HCT116 (cell line): ENCODE results near the gene ANOS1. TPM values are rescaled to one million over a fixed set of nuclear protein-coding genes. Genes with fewer than 3 reads are reported as not detected.
"Not testable (repeated sequence)": the region's sequence is repeated elsewhere in the genome, so short reads cannot be mapped to it uniquely, and the experiment has no call there.

Source experiments
- ATAC-seq: fragments of 200-7000 bp; cut with Tn5 transposase; 2 replicates; pipeline ENCODE4 v1.9.1; 2020; ENCODE audit warnings: mild to moderate bottlenecking, moderate library complexity
- BruUV-seq: library from RNA; stranded (reverse); fragments of 400-500 nt; replicated peaks from 2 replicates; lab custom pipeline; 2021; lab: Mats Ljungman, UMichigan
- CTCF ChIA-PET: fragments of 300-600 bp; sonication (Branson Sonifier 250); formaldehyde crosslinking; loops from one replicate; lab custom pipeline; 2021; ENCODE audit warnings: antibody characterized with exemption; lab: Charles Lee
- POLR2A ChIA-PET: fragments of 300-600, 350-600 bp; sonication (Branson Sonifier 250); formaldehyde crosslinking; loops from one replicate; lab custom pipeline; 2021; ENCODE audit warnings: antibody characterized with exemption; lab: Charles Lee
- RAD21 ChIA-PET, 2 experiments: fragments of 300-600 bp; sonication (Branson Sonifier 250); formaldehyde crosslinking; loops; one replicate each; lab custom pipeline; 2023; ENCODE audit warnings: low total read pairs in 2 of 2; ENCODE audit not compliant: uncharacterized antibody in 2 of 2, unreplicated experiment in 2 of 2, low non-redundant PET in 1 of 2; lab: Charles Lee
- DNase-seq: peaks from one replicate; pipeline ENCODE4 v3.0.0-alpha.2; 2010; ENCODE audit warnings: low read depth, low spot score
- H2AFZ ChIP-seq: fragments of 200-600 bp; shearing (Covaris generic), sonication (generic); 2 replicates; pipeline ENCODE4 v1.6.1; 2017; ENCODE audit warnings: low read depth, mixed run types, mixed read lengths, antibody characterized with exemption, low read length; ENCODE audit not compliant: poor library complexity, severe bottlenecking
- H3K27ac ChIP-seq: 2 replicates; pipeline ENCODE4 v1.5.1; 2012; ENCODE audit warnings: low read depth, low read length
- H3K27me3 ChIP-seq: fragments of 200-600 bp; sonication (generic); 2 replicates; pipeline ENCODE4 v1.6.1; 2016; ENCODE audit warnings: mixed run types, low read length, mixed read lengths; ENCODE audit not compliant: insufficient read depth
- H3K36me3 ChIP-seq, 2 experiments: fragments of 200-500 bp in 1 of 2; fragments of 200-600 bp in 1 of 2; sonication (Bioruptor generic) in 1 of 2; sonication (generic) in 1 of 2; 2 replicates each; pipeline versions ENCODE4 v1.5.1 to v1.6.1; 2014 to 2016; ENCODE audit warnings: low read length in 2 of 2, inconsistent platforms in 1 of 2, mixed read lengths in 1 of 2, mixed run types in 1 of 2; ENCODE audit not compliant: insufficient read depth in 2 of 2, control insufficient read depth in 1 of 2
- H3K4me1 ChIP-seq, 2 experiments: fragments of 200-600 bp in 1 of 2; sonication (generic) in 1 of 2; 2 replicates each; pipeline versions ENCODE4 v1.5.1 to v1.6.1; 2012 to 2017; ENCODE audit warnings: low read length in 2 of 2, inconsistent platforms in 1 of 2, mild to moderate bottlenecking in 1 of 2, mixed read lengths in 1 of 2, mixed run types in 1 of 2, moderate library complexity in 1 of 2; ENCODE audit not compliant: insufficient read depth in 2 of 2, control insufficient read depth in 1 of 2
- H3K4me2 ChIP-seq: fragments of 200-600 bp; sonication (generic); 2 replicates; pipeline ENCODE4 v1.6.1; 2017; ENCODE audit warnings: mixed run types, low read length, mixed read lengths
- H3K4me3 ChIP-seq, 2 experiments: fragments of 200-600 bp in 1 of 2; sonication (generic) in 1 of 2; replicated peaks in 1 of 2; 2 replicates each; pipeline ENCODE4 v1.5.1; 2011 to 2016; ENCODE audit warnings: low read length in 2 of 2, control low read depth in 1 of 2, low read depth in 1 of 2, mild to moderate bottlenecking in 1 of 2, mixed read lengths in 1 of 2, mixed run types in 1 of 2
- H3K79me2 ChIP-seq: fragments of 200-600 bp; sonication (generic); 2 replicates; pipeline ENCODE4 v1.6.1; 2017; ENCODE audit warnings: mild to moderate bottlenecking, mixed run types, low read length, moderate library complexity, mixed read lengths; ENCODE audit not compliant: insufficient read depth
- H3K9ac ChIP-seq: fragments of 200-600 bp; sonication (generic); 2 replicates; pipeline ENCODE4 v1.6.1; 2016; ENCODE audit warnings: low read length, mixed read lengths
- H3K9me2 ChIP-seq: fragments of 200-600 bp; sonication (generic), shearing (Covaris generic); 2 replicates; pipeline ENCODE4 v1.6.1; 2017; ENCODE audit warnings: mixed run types, mild to moderate bottlenecking, moderate library complexity; ENCODE audit not compliant: insufficient read depth
- H3K9me3 ChIP-seq, 2 experiments: fragments of 200-500 bp in 1 of 2; fragments of 200-600 bp in 1 of 2; sonication (Bioruptor generic) in 1 of 2; sonication (generic) in 1 of 2; 2 replicates each; pipeline ENCODE4 v1.6.1; 2014 to 2017; ENCODE audit warnings: low read length in 2 of 2, mixed read lengths in 2 of 2, inconsistent platforms in 1 of 2, low read depth in 1 of 2, mild to moderate bottlenecking in 1 of 2, mixed run types in 1 of 2, moderate library complexity in 1 of 2; ENCODE audit not compliant: control insufficient read depth in 1 of 2, insufficient read depth in 1 of 2
- H4K20me1 ChIP-seq: fragments of 200-600 bp; sonication (generic), shearing (Covaris generic); 2 replicates; pipeline ENCODE4 v1.6.1; 2017; ENCODE audit warnings: mixed run types, mild to moderate bottlenecking, moderate library complexity; ENCODE audit not compliant: insufficient read depth
- CBX3 ChIP-seq: IDR thresholded peaks from 2 replicates; pipeline ENCODE4 v1.6.1; 2012; ENCODE audit warnings: low read depth
- EGR1 ChIP-seq: IDR thresholded peaks from 2 replicates; pipeline ENCODE4 v1.6.1; 2012; ENCODE audit warnings: low read depth
- EZH2phosphoT487 ChIP-seq: fragments of 200-600 bp; IDR thresholded peaks from 2 replicates; pipeline ENCODE4 v1.6.1; 2018; ENCODE audit warnings: antibody characterized with exemption, borderline replicate concordance
- FOSL1 ChIP-seq: IDR thresholded peaks from 2 replicates; pipeline ENCODE4 v1.6.1; 2012; ENCODE audit warnings: low read depth
- POLR2A ChIP-seq: IDR thresholded peaks from 2 replicates; pipeline ENCODE4 v1.7.0; 2011; ENCODE audit warnings: borderline replicate concordance; ENCODE audit not compliant: insufficient read depth, insufficient read length; ENCODE audit errors: extremely low read depth
- POLR2AphosphoS5 ChIP-seq: IDR thresholded peaks from 2 replicates; pipeline ENCODE4 v1.6.1; 2011; ENCODE audit warnings: mild to moderate bottlenecking, low read depth, low read length, moderate library complexity
- SIN3A ChIP-seq: IDR thresholded peaks from 2 replicates; pipeline ENCODE4 v1.6.1; 2012; ENCODE audit warnings: low read depth
- SP1 ChIP-seq: IDR thresholded peaks from 2 replicates; pipeline ENCODE4 v1.6.1; 2012; ENCODE audit warnings: low read depth
- SRF ChIP-seq: IDR thresholded peaks from 2 replicates; pipeline ENCODE4 v1.6.1; 2012; ENCODE audit warnings: low read depth
- TCF7L2 ChIP-seq: IDR thresholded peaks from 2 replicates; pipeline ENCODE4 v1.7.0; 2011; ENCODE audit warnings: borderline replicate concordance, inconsistent platforms; ENCODE audit not compliant: insufficient read depth, insufficient read length; ENCODE audit errors: extremely low read depth
- ZBTB33 ChIP-seq: IDR thresholded peaks from 2 replicates; pipeline ENCODE4 v1.6.1; 2011; ENCODE audit warnings: mild to moderate bottlenecking, low read length, moderate library complexity; ENCODE audit not compliant: insufficient replicate concordance; ENCODE audit errors: extremely low read depth
- ZNF274 ChIP-seq: fragments of 200-500 bp; sonication (Bioruptor generic); IDR thresholded peaks from 2 replicates; pipeline ENCODE4 v1.6.1; 2014; ENCODE audit warnings: mild to moderate bottlenecking, low read depth, low read length, inconsistent platforms
- intact Hi-C: fragments of 100-400 bp; cut with micrococcal nuclease; formaldehyde crosslinking; loops from 2 replicates; pipeline ENCODE4 v1.10.0; 2022
- total RNA-seq: library from RNA; stranded (reverse); gene quantifications from one replicate; pipeline ENCODE4 v1.2.1, GENCODE V29; 2021; ENCODE audit not compliant: unreplicated experiment

The ANOS1 gene
- total RNA-seq, 1 experiment from 2014 or later, result 0.12 TPM

GRCh38 chrX:8758706-8759105, 26.8 kb upstream of the ANOS1 start:
- H3K4me2 ChIP-seq, H3K9me3 ChIP-seq, H3K27ac ChIP-seq, CTCF ChIA-PET, H3K27me3 ChIP-seq, H3K9ac ChIP-seq, H3K4me1 ChIP-seq, intact Hi-C loops, DNase-seq, H3K79me2 ChIP-seq, H4K20me1 ChIP-seq, H3K36me3 ChIP-seq, RAD21 ChIA-PET, H2AFZ ChIP-seq, H3K4me3 ChIP-seq, H3K9me2 ChIP-seq, BruUV-seq, POLR2A ChIA-PET, ATAC-seq: not testable (repeated sequence)

GRCh38 chrX:8757609-8758389, 25.9 kb upstream of the ANOS1 start:
- H3K9me3 ChIP-seq, H3K36me3 ChIP-seq, H3K27ac ChIP-seq, H3K4me2 ChIP-seq, intact Hi-C loops, H3K27me3 ChIP-seq, H3K9ac ChIP-seq, RAD21 ChIA-PET, H2AFZ ChIP-seq, H3K79me2 ChIP-seq, DNase-seq, H3K9me2 ChIP-seq, H3K4me1 ChIP-seq, H3K4me3 ChIP-seq, CTCF ChIA-PET, H4K20me1 ChIP-seq, POLR2A ChIA-PET, BruUV-seq, ATAC-seq: not testable (repeated sequence)

GRCh38 chrX:8755813-8756212, 23.9 kb upstream of the ANOS1 start:
- H3K9me3 ChIP-seq, result no peaks in the 10 kb centered on the region
- no peak overlapping the region for H3K9ac ChIP-seq
- DNase-seq (no peak), ATAC-seq (no peak)
- H3K4me1 ChIP-seq, result no peaks in the 10 kb centered on the region
- no peak overlapping the region for H3K27ac ChIP-seq
- no peaks in the 10 kb centered on the region for H3K36me3 ChIP-seq
- no peak overlapping the region for H3K4me2 ChIP-seq
- RAD21 ChIA-PET, result no interaction called here
- no peaks in the 10 kb centered on the region for H3K9me2 ChIP-seq
- CTCF ChIA-PET, result no interaction called here
- H3K27me3 ChIP-seq, result no peaks in the 10 kb centered on the region
- H3K4me3 ChIP-seq, result no peak overlapping the region
- intact Hi-C loops, result no loop called here
- no peak overlapping the region for H2AFZ ChIP-seq
- BruUV-seq, result no TSS peak
- POLR2A ChIA-PET, result no interaction called here
- H3K79me2 ChIP-seq, result no peaks in the 10 kb centered on the region
- no peaks in the 10 kb centered on the region for H4K20me1 ChIP-seq
- no peak for TF ChIP-seq SP1
- no peak for TF ChIP-seq TCF7L2
- TF ChIP-seq ZNF274, result no peak
- no peak for TF ChIP-seq POLR2AphosphoS5
- TF ChIP-seq EZH2phosphoT487, result no peak
- no peak for TF ChIP-seq FOSL1
- TF ChIP-seq EGR1, result no peak
- TF ChIP-seq SIN3A, result no peak
- no peak for TF ChIP-seq CBX3
- TF ChIP-seq ZBTB33, result no peak
- TF ChIP-seq POLR2A, result no peak
- TF ChIP-seq SRF, result no peak
